HCT116 (cell line): ENCODE data around the gene ARL4C. TPM values are rescaled to one million over a fixed set of nuclear protein-coding genes. Genes with fewer than 3 reads are reported as not detected.

Experiments
- ATAC-seq: fragments of 200-7000 bp; cut with Tn5 transposase; 2 replicates; pipeline ENCODE4 v1.9.1; 2020; ENCODE audit warnings: mild to moderate bottlenecking, moderate library complexity
- BruUV-seq: library from RNA; stranded (reverse); fragments of 400-500 nt; replicated peaks from 2 replicates; lab custom pipeline; 2021; lab: Mats Ljungman, UMichigan
- CTCF ChIA-PET: fragments of 300-600 bp; sonication (Branson Sonifier 250); formaldehyde crosslinking; loops from one replicate; lab custom pipeline; 2021; ENCODE audit warnings: antibody characterized with exemption; lab: Charles Lee
- POLR2A ChIA-PET: fragments of 300-600, 350-600 bp; sonication (Branson Sonifier 250); formaldehyde crosslinking; loops from one replicate; lab custom pipeline; 2021; ENCODE audit warnings: antibody characterized with exemption; lab: Charles Lee
- RAD21 ChIA-PET, 2 experiments: fragments of 300-600 bp; sonication (Branson Sonifier 250); formaldehyde crosslinking; loops; one replicate each; lab custom pipeline; 2023; ENCODE audit warnings: low total read pairs in 2 of 2; ENCODE audit not compliant: uncharacterized antibody in 2 of 2, unreplicated experiment in 2 of 2, low non-redundant PET in 1 of 2; lab: Charles Lee
- DNase-seq: peaks from one replicate; pipeline ENCODE4 v3.0.0-alpha.2; 2010; ENCODE audit warnings: low read depth, low spot score
- H2AFZ ChIP-seq: fragments of 200-600 bp; shearing (Covaris generic), sonication (generic); 2 replicates; pipeline ENCODE4 v1.6.1; 2017; ENCODE audit warnings: low read depth, mixed run types, mixed read lengths, antibody characterized with exemption, low read length; ENCODE audit not compliant: poor library complexity, severe bottlenecking
- H3K27ac ChIP-seq: 2 replicates; pipeline ENCODE4 v1.5.1; 2012; ENCODE audit warnings: low read depth, low read length
- H3K27me3 ChIP-seq: fragments of 200-600 bp; sonication (generic); 2 replicates; pipeline ENCODE4 v1.6.1; 2016; ENCODE audit warnings: mixed run types, low read length, mixed read lengths; ENCODE audit not compliant: insufficient read depth
- H3K36me3 ChIP-seq, 2 experiments: fragments of 200-500 bp in 1 of 2; fragments of 200-600 bp in 1 of 2; sonication (Bioruptor generic) in 1 of 2; sonication (generic) in 1 of 2; 2 replicates each; pipeline versions ENCODE4 v1.5.1 to v1.6.1; 2014 to 2016; ENCODE audit warnings: low read length in 2 of 2, inconsistent platforms in 1 of 2, mixed read lengths in 1 of 2, mixed run types in 1 of 2; ENCODE audit not compliant: insufficient read depth in 2 of 2, control insufficient read depth in 1 of 2
- H3K4me1 ChIP-seq, 2 experiments: fragments of 200-600 bp in 1 of 2; sonication (generic) in 1 of 2; 2 replicates each; pipeline versions ENCODE4 v1.5.1 to v1.6.1; 2012 to 2017; ENCODE audit warnings: low read length in 2 of 2, inconsistent platforms in 1 of 2, mild to moderate bottlenecking in 1 of 2, mixed read lengths in 1 of 2, mixed run types in 1 of 2, moderate library complexity in 1 of 2; ENCODE audit not compliant: insufficient read depth in 2 of 2, control insufficient read depth in 1 of 2
- H3K4me2 ChIP-seq: fragments of 200-600 bp; sonication (generic); 2 replicates; pipeline ENCODE4 v1.6.1; 2017; ENCODE audit warnings: mixed run types, low read length, mixed read lengths
- H3K4me3 ChIP-seq, 2 experiments: fragments of 200-600 bp in 1 of 2; sonication (generic) in 1 of 2; replicated peaks in 1 of 2; 2 replicates each; pipeline ENCODE4 v1.5.1; 2011 to 2016; ENCODE audit warnings: low read length in 2 of 2, control low read depth in 1 of 2, low read depth in 1 of 2, mild to moderate bottlenecking in 1 of 2, mixed read lengths in 1 of 2, mixed run types in 1 of 2
- H3K79me2 ChIP-seq: fragments of 200-600 bp; sonication (generic); 2 replicates; pipeline ENCODE4 v1.6.1; 2017; ENCODE audit warnings: mild to moderate bottlenecking, mixed run types, low read length, moderate library complexity, mixed read lengths; ENCODE audit not compliant: insufficient read depth
- H3K9ac ChIP-seq: fragments of 200-600 bp; sonication (generic); 2 replicates; pipeline ENCODE4 v1.6.1; 2016; ENCODE audit warnings: low read length, mixed read lengths
- H3K9me2 ChIP-seq: fragments of 200-600 bp; sonication (generic), shearing (Covaris generic); 2 replicates; pipeline ENCODE4 v1.6.1; 2017; ENCODE audit warnings: mixed run types, mild to moderate bottlenecking, moderate library complexity; ENCODE audit not compliant: insufficient read depth
- H3K9me3 ChIP-seq, 2 experiments: fragments of 200-500 bp in 1 of 2; fragments of 200-600 bp in 1 of 2; sonication (Bioruptor generic) in 1 of 2; sonication (generic) in 1 of 2; 2 replicates each; pipeline ENCODE4 v1.6.1; 2014 to 2017; ENCODE audit warnings: low read length in 2 of 2, mixed read lengths in 2 of 2, inconsistent platforms in 1 of 2, low read depth in 1 of 2, mild to moderate bottlenecking in 1 of 2, mixed run types in 1 of 2, moderate library complexity in 1 of 2; ENCODE audit not compliant: control insufficient read depth in 1 of 2, insufficient read depth in 1 of 2
- H4K20me1 ChIP-seq: fragments of 200-600 bp; sonication (generic), shearing (Covaris generic); 2 replicates; pipeline ENCODE4 v1.6.1; 2017; ENCODE audit warnings: mixed run types, mild to moderate bottlenecking, moderate library complexity; ENCODE audit not compliant: insufficient read depth
- CEBPB ChIP-seq: IDR thresholded peaks from 2 replicates; pipeline ENCODE4 v1.6.1; 2012; ENCODE audit warnings: low read depth
- EGR1 ChIP-seq: IDR thresholded peaks from 2 replicates; pipeline ENCODE4 v1.6.1; 2012; ENCODE audit warnings: low read depth
- ELF1 ChIP-seq: IDR thresholded peaks from 2 replicates; pipeline ENCODE4 v1.6.1; 2012; ENCODE audit warnings: low read depth, borderline replicate concordance
- POLR2AphosphoS5 ChIP-seq: IDR thresholded peaks from 2 replicates; pipeline ENCODE4 v1.6.1; 2011; ENCODE audit warnings: mild to moderate bottlenecking, low read depth, low read length, moderate library complexity
- SIN3A ChIP-seq: IDR thresholded peaks from 2 replicates; pipeline ENCODE4 v1.6.1; 2012; ENCODE audit warnings: low read depth
- SP1 ChIP-seq: IDR thresholded peaks from 2 replicates; pipeline ENCODE4 v1.6.1; 2012; ENCODE audit warnings: low read depth
- ZFX ChIP-seq: fragments of 450-650 bp; IDR thresholded peaks from 2 replicates; pipeline ENCODE4 v1.6.1; 2017
- intact Hi-C: fragments of 100-400 bp; cut with micrococcal nuclease; formaldehyde crosslinking; loops from 2 replicates; pipeline ENCODE4 v1.10.0; 2022
- total RNA-seq: library from RNA; stranded (reverse); gene quantifications from one replicate; pipeline ENCODE4 v1.2.1, GENCODE V29; 2021; ENCODE audit not compliant: unreplicated experiment
- TF ChIP-seq, protein P1 (sequence below), 3 experiments: fragments of 200-600 bp in 1 of 3; sonication (generic) in 1 of 3; IDR thresholded peaks in 2 of 3; conservative IDR thresholded peaks in 1 of 3; 2 replicates each; pipeline ENCODE4 v1.5.1; 2012 to 2017; ENCODE audit warnings: low read depth in 2 of 3, low read length in 2 of 3, antibody characterized with exemption in 1 of 3, borderline replicate concordance in 1 of 3, control low read depth in 1 of 3, mild to moderate bottlenecking in 1 of 3, mixed read lengths in 1 of 3, mixed run types in 1 of 3, moderate library complexity in 1 of 3; ENCODE audit not compliant: insufficient read depth in 1 of 3
- TF ChIP-seq, protein P2 (sequence below): IDR thresholded peaks from 2 replicates; pipeline ENCODE4 v1.6.1; 2011; ENCODE audit warnings: mild to moderate bottlenecking, low read length, moderate library complexity; ENCODE audit not compliant: insufficient replicate concordance; ENCODE audit errors: extremely low read depth
- TF ChIP-seq, protein P3 (sequence below): IDR thresholded peaks from 2 replicates; pipeline ENCODE4 v1.6.1; 2012; ENCODE audit warnings: low read depth
- TF ChIP-seq, protein P4 (sequence below): IDR thresholded peaks from 2 replicates; pipeline ENCODE4 v1.6.1; 2012

Gene ARL4C
- total RNA-seq, 1 experiment from 2014 or later: 4.1 TPM

DNA sequence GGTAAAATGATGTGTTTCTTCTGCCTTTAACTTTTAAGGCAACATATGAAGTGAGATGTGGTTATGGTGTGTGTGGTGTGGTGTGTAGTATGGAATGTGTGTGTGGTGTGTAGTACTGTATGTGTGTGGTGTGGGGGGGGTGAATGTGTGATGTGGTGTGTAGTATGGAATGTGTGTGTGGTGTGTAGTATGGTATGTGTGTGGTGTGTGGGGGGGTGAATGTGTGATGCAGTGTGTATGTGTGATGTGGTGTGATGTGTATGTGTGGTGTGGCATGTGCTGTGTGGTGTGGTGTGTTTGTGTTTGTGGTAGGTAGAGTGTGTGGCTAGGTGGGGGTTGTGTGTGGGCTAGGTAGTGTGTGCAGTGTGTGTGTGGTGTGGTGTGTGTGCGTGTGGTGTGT is 17.2 kb upstream of the ARL4C start:
- DNase-seq: no peak
- Histone ChIP-seq H3K27me3 (no peaks in the 10 kb centered on the region), H3K4me3 (no peak overlapping the region), H3K9ac (no peak overlapping the region), H3K9me3 (no peaks in the 10 kb centered on the region), H3K79me2 (no peaks in the 10 kb centered on the region), H3K4me2 (no peak overlapping the region), H3K36me3 (no peaks in the 10 kb centered on the region), H3K4me1 (no peaks in the 10 kb centered on the region), H2AFZ (no peak overlapping the region), H3K9me2 (no peaks in the 10 kb centered on the region), H4K20me1 (no peaks in the 10 kb centered on the region), H3K27ac (no peak overlapping the region; the same call in 1 of the 2 replicates)
- RAD21 ChIA-PET: no interaction called here
- POLR2A ChIA-PET: no interaction called here
- CTCF ChIA-PET: no interaction called here
- intact Hi-C loops: no loop called here
- no TSS peak for BruUV-seq
- no peak for TF ChIP-seq CEBPB
- no peak for TF ChIP-seq SIN3A
- TF ChIP-seq, protein P1, sequence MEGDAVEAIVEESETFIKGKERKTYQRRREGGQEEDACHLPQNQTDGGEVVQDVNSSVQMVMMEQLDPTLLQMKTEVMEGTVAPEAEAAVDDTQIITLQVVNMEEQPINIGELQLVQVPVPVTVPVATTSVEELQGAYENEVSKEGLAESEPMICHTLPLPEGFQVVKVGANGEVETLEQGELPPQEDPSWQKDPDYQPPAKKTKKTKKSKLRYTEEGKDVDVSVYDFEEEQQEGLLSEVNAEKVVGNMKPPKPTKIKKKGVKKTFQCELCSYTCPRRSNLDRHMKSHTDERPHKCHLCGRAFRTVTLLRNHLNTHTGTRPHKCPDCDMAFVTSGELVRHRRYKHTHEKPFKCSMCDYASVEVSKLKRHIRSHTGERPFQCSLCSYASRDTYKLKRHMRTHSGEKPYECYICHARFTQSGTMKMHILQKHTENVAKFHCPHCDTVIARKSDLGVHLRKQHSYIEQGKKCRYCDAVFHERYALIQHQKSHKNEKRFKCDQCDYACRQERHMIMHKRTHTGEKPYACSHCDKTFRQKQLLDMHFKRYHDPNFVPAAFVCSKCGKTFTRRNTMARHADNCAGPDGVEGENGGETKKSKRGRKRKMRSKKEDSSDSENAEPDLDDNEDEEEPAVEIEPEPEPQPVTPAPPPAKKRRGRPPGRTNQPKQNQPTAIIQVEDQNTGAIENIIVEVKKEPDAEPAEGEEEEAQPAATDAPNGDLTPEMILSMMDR (IDR thresholded peaks at IDR 0.05 in 2 of 3, conservative IDR thresholded peaks at IDR 0.05 in 1 of 3; ENCODE audit: borderline replicate concordance in 1 of 3, insufficient read depth in 1 of 3, low read depth in 2 of 3, low read length in 2 of 3): no peak
- TF ChIP-seq, protein P2, sequence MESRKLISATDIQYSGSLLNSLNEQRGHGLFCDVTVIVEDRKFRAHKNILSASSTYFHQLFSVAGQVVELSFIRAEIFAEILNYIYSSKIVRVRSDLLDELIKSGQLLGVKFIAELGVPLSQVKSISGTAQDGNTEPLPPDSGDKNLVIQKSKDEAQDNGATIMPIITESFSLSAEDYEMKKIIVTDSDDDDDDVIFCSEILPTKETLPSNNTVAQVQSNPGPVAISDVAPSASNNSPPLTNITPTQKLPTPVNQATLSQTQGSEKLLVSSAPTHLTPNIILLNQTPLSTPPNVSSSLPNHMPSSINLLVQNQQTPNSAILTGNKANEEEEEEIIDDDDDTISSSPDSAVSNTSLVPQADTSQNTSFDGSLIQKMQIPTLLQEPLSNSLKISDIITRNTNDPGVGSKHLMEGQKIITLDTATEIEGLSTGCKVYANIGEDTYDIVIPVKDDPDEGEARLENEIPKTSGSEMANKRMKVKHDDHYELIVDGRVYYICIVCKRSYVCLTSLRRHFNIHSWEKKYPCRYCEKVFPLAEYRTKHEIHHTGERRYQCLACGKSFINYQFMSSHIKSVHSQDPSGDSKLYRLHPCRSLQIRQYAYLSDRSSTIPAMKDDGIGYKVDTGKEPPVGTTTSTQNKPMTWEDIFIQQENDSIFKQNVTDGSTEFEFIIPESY: no peak
- no peak for TF ChIP-seq POLR2AphosphoS5
- no peak for TF ChIP-seq ZFX
- no peak for TF ChIP-seq ELF1
- TF ChIP-seq, protein P3, sequence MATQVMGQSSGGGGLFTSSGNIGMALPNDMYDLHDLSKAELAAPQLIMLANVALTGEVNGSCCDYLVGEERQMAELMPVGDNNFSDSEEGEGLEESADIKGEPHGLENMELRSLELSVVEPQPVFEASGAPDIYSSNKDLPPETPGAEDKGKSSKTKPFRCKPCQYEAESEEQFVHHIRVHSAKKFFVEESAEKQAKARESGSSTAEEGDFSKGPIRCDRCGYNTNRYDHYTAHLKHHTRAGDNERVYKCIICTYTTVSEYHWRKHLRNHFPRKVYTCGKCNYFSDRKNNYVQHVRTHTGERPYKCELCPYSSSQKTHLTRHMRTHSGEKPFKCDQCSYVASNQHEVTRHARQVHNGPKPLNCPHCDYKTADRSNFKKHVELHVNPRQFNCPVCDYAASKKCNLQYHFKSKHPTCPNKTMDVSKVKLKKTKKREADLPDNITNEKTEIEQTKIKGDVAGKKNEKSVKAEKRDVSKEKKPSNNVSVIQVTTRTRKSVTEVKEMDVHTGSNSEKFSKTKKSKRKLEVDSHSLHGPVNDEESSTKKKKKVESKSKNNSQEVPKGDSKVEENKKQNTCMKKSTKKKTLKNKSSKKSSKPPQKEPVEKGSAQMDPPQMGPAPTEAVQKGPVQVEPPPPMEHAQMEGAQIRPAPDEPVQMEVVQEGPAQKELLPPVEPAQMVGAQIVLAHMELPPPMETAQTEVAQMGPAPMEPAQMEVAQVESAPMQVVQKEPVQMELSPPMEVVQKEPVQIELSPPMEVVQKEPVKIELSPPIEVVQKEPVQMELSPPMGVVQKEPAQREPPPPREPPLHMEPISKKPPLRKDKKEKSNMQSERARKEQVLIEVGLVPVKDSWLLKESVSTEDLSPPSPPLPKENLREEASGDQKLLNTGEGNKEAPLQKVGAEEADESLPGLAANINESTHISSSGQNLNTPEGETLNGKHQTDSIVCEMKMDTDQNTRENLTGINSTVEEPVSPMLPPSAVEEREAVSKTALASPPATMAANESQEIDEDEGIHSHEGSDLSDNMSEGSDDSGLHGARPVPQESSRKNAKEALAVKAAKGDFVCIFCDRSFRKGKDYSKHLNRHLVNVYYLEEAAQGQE: no peak
- TF ChIP-seq SP1: no peak
- TF ChIP-seq, protein P4, sequence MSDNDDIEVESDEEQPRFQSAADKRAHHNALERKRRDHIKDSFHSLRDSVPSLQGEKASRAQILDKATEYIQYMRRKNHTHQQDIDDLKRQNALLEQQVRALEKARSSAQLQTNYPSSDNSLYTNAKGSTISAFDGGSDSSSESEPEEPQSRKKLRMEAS: no peak
- TF ChIP-seq EGR1: no peak
- no peak for ATAC-seq
